GM21576 (cell line): ENCODE results near the gene NBPF15.
"Not testable (repeated sequence)": the region's sequence is repeated elsewhere in the genome, so short reads cannot be mapped to it uniquely, and the experiment has no call there.

Experiments used
- ATAC-seq: cut with Tn5 transposase; IDR thresholded peaks from one replicate; pipeline ENCODE4 v1.9.1; 2021; ENCODE audit warnings: mild to moderate bottlenecking, moderate library complexity; ENCODE audit not compliant: unreplicated experiment

The NBPF15 gene

GRCh38 chr1:144461136-144461759 is at the start of gene NBPF15:
Gene NBPF15 (minus strand): TSS chr1:144461669. CDS start chr1:144440003, 21,666 bp downstream.
- peak; percentile 92 for ATAC-seq

DNA sequence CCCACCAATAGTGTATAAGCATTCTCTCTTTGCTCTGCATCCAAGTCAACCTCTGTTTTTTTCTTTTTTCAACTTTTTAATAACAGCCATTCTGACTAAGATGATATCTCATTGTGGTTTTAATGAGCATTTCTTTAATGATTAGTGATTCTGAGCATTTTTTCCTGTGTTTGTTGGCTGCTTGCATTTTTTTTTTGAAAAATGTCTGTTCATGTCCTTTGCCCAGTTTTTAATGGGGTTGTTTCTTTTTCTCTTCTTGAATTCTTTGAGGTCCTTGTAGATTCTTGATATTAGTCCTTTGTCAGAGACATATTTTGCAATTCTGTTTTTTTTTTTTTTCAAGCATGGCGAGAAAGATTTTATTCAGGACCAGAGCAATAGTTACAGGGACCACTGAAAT is 35.0 kb upstream of the NBPF15 start:
- ATAC-seq: not testable (repeated sequence)

GRCh38 chr1:144494130-144494529 is 32.7 kb upstream of the NBPF15 start:
- not testable (repeated sequence) for ATAC-seq

DNA sequence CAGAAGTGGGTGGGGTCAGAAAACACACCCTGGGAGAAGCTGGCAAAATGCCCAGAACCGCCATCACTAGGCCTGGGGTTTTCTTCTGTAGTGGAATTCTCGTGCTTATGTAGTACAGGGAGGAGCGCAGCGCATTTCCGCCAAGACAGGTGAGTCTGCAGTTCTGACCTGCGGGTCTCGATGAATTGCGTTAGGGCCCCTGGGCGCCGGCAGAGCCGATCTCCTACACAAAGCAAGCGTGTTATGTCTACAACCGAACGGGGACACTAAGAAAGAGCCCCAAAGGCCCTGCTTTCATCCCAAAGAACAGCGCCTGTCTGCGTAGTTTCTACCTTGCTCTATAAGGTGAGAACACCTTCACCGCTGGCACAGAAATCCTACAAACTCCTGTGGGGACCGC is 28.9 kb upstream of the NBPF15 start:
- not testable (repeated sequence) for ATAC-seq

GRCh38 chr1:144487002-144487401 is 25.5 kb upstream of the NBPF15 start:
- not testable (repeated sequence) for ATAC-seq

DNA sequence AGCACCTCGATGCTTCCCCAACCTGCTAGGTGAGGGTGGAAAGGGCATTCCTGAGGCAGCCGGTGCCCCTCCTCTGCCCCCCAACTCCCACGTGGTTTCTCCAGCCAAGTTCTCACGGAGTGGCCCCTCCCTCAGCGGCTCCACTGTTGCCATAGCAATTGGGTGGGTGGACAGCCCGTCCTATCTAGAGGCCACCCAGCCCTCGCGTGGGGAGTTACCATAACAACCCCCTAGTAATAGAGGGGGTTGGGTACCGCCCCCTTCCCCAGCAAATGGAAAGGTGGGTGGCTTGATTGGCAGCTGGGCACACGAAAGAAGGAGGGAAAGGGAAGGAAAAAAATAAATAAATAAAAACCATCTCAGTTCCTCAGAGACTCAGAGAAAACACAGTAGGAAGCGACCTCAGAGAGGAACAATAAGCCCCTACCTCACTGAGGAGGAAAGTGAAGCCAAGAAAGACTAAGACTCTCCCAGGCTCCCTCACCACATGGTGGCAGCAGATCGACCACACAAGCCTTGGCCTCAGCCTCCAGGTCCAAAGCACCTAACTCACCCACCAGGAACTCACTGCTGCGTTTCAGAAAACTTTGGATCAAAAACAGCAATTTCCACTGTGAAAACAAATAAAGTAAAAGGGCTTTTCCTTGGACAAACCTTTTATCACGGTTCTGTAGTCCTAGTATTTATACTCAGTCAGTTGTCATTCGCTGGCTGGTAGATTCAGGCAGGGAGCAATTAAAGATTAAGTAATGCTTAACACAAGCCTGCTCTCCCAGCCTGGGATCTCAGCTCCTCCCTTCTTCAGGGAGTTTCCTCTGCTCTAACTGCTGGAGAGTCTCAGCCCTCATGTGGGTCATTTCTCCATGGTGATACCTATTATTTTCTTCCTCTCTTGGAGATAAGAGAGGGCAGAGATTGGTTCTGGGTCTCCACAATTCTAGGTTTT is 23.9 kb upstream of the NBPF15 start:
- not testable (repeated sequence) for ATAC-seq

GRCh38 chr1:144473897-144474296 is 12.4 kb upstream of the NBPF15 start:
- ATAC-seq: not testable (repeated sequence)

DNA sequence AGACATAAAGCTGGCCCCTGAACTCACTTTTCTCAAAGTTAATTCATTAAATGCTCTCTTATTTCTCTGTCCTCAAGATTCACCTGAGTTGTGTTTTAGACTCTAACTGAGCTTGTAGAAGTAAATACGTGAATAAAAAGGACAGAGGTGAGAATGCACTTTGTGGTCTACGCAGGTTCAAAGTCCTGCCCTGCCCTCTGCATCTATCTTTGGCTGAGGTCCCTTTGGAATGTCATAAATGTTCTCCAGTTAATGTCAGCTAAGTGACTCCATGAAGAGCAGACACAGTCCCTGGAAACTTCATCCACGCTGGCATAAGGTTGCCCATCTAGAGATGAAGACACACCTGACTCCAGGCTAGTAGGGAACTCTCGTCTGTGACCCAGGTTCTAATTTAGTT is 10.0 kb upstream of the NBPF15 start:
- not testable (repeated sequence) for ATAC-seq

GRCh38 chr1:144461778-144462177 is 309 bp upstream of the NBPF15 start:
- ATAC-seq: not testable (repeated sequence)

- ATAC-seq: peak; percentile 40
Measured at GRCh38 chr1:144460686-144461085, 783 bp downstream of the NBPF15 start.

DNA sequence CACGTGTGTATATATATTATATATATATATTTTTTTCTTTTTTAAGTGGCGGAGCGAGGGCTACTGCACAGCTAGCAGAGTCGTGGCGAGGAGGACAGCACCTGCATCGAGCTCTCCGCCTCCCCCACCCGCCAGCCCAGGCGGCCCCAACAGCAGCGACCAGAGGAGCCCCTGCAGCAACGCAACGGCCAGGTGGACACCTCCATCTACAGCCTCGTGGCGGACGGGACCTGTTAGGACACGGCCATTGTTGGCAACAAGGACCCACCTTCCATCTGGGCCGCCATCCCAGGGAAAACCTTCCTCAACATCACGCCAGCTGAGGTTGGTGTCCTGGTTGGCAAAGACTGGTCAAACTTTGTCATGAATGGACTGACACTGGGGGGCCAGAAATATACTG is 19.1 kb downstream of the NBPF15 start:
- not testable (repeated sequence) for ATAC-seq

- not testable (repeated sequence) for ATAC-seq
Measured at GRCh38 chr1:144439737-144440136, 21.7 kb downstream of the NBPF15 start.

GRCh38 chr1:144418891-144419694 is 42.4 kb downstream of the NBPF15 start:
- not testable (repeated sequence) for ATAC-seq

DNA sequence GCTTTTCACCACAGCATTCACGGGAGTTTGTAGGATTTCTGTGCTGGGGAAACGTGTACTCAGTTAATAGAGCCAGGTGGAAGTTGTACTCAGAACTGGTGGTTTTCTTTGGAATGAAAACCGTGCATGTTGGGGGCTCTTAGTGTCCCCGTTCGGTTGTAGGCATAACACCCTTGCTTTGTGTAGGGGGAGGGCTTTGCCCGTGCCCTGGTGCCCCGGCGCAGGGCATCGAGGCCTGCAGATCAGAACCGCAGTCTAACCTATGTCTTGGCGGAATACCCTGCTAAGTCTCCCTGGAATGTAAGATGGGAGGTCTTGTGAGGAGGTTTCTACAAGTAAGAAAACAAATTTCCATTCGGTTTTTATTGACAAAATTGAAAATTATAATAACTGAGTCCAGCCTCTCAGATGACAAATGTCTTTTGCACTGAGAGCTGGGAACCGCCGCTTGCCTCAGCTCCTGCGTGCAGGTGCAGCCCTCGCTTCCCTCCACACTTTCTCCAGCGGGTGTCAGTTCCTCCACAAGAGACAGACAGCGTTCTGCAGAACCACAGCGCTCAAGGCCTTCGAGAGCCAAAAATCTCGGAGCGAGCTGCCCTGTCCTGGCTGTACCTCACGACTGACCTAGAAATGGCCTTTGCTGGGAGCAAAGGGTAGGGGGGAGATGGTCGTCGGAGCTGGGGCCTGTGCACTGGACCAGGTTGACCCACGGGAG is 47.9 kb downstream of the NBPF15 start:
- not testable (repeated sequence) for ATAC-seq

GRCh38 chr1:144412491-144413403 is 48.7 kb downstream of the NBPF15 start:
- peak; percentile 75 for ATAC-seq

DNA sequence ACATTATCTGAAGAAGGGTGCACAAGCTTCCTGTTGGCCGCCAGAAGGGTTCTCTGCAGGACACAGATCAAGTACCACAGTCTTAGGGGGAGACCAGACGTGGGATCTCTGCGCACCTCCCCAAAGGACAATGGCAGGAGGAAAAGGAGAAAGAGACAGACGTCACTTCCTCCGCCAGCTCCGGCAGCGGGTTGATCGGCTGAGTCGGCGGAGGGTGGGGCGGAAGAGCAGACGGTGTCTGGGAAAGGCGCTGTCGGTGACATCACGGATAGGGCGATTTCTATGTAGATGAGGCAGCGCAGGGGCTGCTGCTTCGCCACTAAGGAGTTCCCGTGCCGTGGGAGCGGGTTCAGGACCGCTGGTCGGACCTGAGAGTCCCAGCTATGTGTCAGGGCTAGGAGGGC is 49.4 kb downstream of the NBPF15 start:
- ATAC-seq: peak; percentile 59

DNA sequence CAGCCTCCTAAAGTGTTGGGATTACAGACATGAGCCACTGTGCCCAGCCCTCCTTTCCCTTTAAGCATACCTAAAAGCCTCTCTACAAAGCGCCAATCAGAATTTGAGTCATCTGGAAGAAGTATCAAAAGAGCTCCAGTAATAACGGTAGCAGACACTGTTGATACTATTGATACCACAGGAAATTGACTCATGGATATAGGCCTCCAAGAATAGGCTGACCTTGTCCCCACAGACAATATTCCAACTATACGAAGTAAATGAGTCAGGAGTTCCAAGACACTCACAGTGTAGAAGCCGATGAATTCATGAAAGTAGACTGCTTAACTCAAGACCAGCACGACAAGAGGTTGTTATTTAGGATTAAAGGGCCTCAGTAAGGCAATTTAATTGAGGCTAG is 58.7 kb downstream of the NBPF15 start:
- not testable (repeated sequence) for ATAC-seq

- not testable (repeated sequence) for ATAC-seq
Measured at GRCh38 chr1:144371651-144372050, 89.8 kb downstream of the NBPF15 start.
